ENCODE data around the gene SLC1A6. TPM values are rescaled to one million over a fixed set of nuclear protein-coding genes. Genes with fewer than 3 reads are reported as not detected.
"Not testable (repeated sequence)": the region's sequence is repeated elsewhere in the genome, so short reads cannot be mapped to it uniquely, and the experiment has no call there.

Gene SLC1A6
- polyA plus RNA-seq = under 1 TPM in 2 of 4 donors, not detected in 2; 0.06 TPM
- long read RNA-seq, donor 1 = 0 reads
- long read RNA-seq, donor 2 = 0 reads
- long read RNA-seq, donor 3 = 0 reads
- long read RNA-seq, donor 4 = 0 reads
- long read RNA-seq, donor 5 = 0 reads
- long read RNA-seq, donor 6 = 0 reads
- long read RNA-seq, donor 7 = 0 reads
- long read RNA-seq, donor 8, partial matches to known transcripts = 0 of 2 reads
- long read RNA-seq, donor 8, other reads (novel, unspliced or antisense) = 0 of 2 reads
- long read RNA-seq, donor 9 = 0 reads
- long read RNA-seq, donor 10 = 0 reads

GRCh38 chr19:14979476-14980255 is at the start of gene SLC1A6:
TSS of gene SLC1A6 (minus strand) at chr19:14979864. CDS start at chr19:14972910, 6,954 bp downstream.
- WGBS, 3 donors = 2 to 7% (median 4%) methylated on average over 41 to 84 of the region's 84 CpGs
- no peak for DNase-seq
- Histone ChIP-seq H3K36me3 (ENCODE audit: control insufficient read depth in 3 of 3, insufficient read depth in 2 of 3, low read depth in 1 of 3, low read length in 3 of 3) (no peaks in the 10 kb centered on the region), H3K4me1 (ENCODE audit: control insufficient read depth in 3 of 3, insufficient read depth in 2 of 3, low read depth in 1 of 3, low read length in 2 of 3) (no peaks in the 10 kb centered on the region), H3K27ac (ENCODE audit: low read depth in 1 of 3, low read length in 2 of 3) (no peak within 1 kb of the TSS), H3K27me3 (ENCODE audit: control insufficient read depth in 3 of 3, insufficient read depth in 3 of 3, low read length in 3 of 3) (peaks cover 7 to 32% (median 15%) of the 10 kb centered on the region in 3 donors), H3K4me3 (ENCODE audit: low read depth in 1 of 3, low read length in 3 of 3) (no peak within 1 kb of the TSS), H3K9me3 (ENCODE audit: control insufficient read depth in 2 of 2, insufficient read depth in 1 of 2, low read depth in 1 of 2, low read length in 1 of 2) (no peaks in the 10 kb centered on the region)
- FAIRE-seq = no peak

GRCh38 chr19:15028490-15028889 is 48.8 kb upstream of the SLC1A6 start:
- Histone ChIP-seq H3K27me3 (ENCODE audit: control insufficient read depth in 3 of 3, insufficient read depth in 3 of 3, low read length in 3 of 3) (no peaks in the 10 kb centered on the region), H3K36me3 (ENCODE audit: control insufficient read depth in 3 of 3, insufficient read depth in 2 of 3, low read depth in 1 of 3, low read length in 3 of 3) (no peaks in the 10 kb centered on the region), H3K4me3 (ENCODE audit: low read depth in 1 of 3, low read length in 3 of 3) (no peak overlapping the region), H3K27ac (ENCODE audit: low read depth in 1 of 3, low read length in 2 of 3) (no peak overlapping the region), H3K4me1 (ENCODE audit: control insufficient read depth in 3 of 3, insufficient read depth in 2 of 3, low read depth in 1 of 3, low read length in 2 of 3) (no peaks in the 10 kb centered on the region), H3K9me3 (ENCODE audit: control insufficient read depth in 2 of 2, insufficient read depth in 1 of 2, low read depth in 1 of 2, low read length in 1 of 2) (no peaks in the 10 kb centered on the region)
- FAIRE-seq = no peak
- WGBS, 3 donors = 67 to 70% (median 69%) methylated on average over 5 of the region's 5 CpGs
- DNase-seq = no peak

GRCh38 chr19:15025217-15025616 is 45.6 kb upstream of the SLC1A6 start:
- Histone ChIP-seq H3K4me3 (ENCODE audit: low read depth in 1 of 3, low read length in 3 of 3) (no peak overlapping the region), H3K36me3 (ENCODE audit: control insufficient read depth in 3 of 3, insufficient read depth in 2 of 3, low read depth in 1 of 3, low read length in 3 of 3) (no peaks in the 10 kb centered on the region), H3K27me3 (ENCODE audit: control insufficient read depth in 3 of 3, insufficient read depth in 3 of 3, low read length in 3 of 3) (peaks cover 0 to 3% (median 0%) of the 10 kb centered on the region in 3 donors), H3K4me1 (ENCODE audit: control insufficient read depth in 3 of 3, insufficient read depth in 2 of 3, low read depth in 1 of 3, low read length in 2 of 3) (no peaks in the 10 kb centered on the region), H3K9me3 (ENCODE audit: control insufficient read depth in 2 of 2, insufficient read depth in 1 of 2, low read depth in 1 of 2, low read length in 1 of 2) (no peaks in the 10 kb centered on the region), H3K27ac (ENCODE audit: low read depth in 1 of 3, low read length in 2 of 3) (no peak overlapping the region)
- FAIRE-seq (no peak), DNase-seq (no peak)
- WGBS, 3 donors = 32 to 38% (median 34%) methylated on average over 2 of the region's 2 CpGs

DNA sequence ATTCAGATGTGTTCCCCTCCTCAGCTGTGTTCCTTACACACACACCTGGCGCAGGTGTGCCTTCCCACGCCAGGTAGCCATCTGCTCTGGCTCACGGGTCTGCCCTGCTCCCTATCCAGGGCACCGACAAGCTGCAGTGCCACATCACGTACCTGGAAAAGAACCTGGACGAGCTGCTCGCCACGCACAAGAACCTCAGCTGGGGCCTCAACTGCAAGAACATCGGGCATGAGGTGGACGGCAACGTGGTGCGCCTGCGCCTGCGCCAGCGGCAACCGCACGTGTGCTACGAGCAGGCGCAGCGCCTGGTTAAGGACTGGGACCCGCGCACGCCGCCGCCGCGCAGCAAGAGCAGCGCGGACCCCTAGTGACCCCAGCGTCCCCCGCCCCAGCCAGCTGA is 43.1 kb upstream of the SLC1A6 start:
- H3K4me1 ChIP-seq (ENCODE audit: control insufficient read depth in 3 of 3, insufficient read depth in 2 of 3, low read depth in 1 of 3, low read length in 2 of 3) = no peaks in the 10 kb centered on the region
- WGBS, 3 donors = 22 to 33% (median 33%) methylated on average over 31 of the region's 31 CpGs
- no peak overlapping the region for H3K27ac ChIP-seq (ENCODE audit: low read depth in 1 of 3, low read length in 2 of 3)
- DNase-seq = no peak
- peaks cover 0 to 3% (median 0%) of the 10 kb centered on the region in 3 donors for H3K27me3 ChIP-seq (ENCODE audit: control insufficient read depth in 3 of 3, insufficient read depth in 3 of 3, low read length in 3 of 3)
- no peak overlapping the region for H3K4me3 ChIP-seq (ENCODE audit: low read depth in 1 of 3, low read length in 3 of 3)
- H3K36me3 ChIP-seq (ENCODE audit: control insufficient read depth in 3 of 3, insufficient read depth in 2 of 3, low read depth in 1 of 3, low read length in 3 of 3) = no peaks in the 10 kb centered on the region
- FAIRE-seq = no peak
- no peaks in the 10 kb centered on the region for H3K9me3 ChIP-seq (ENCODE audit: control insufficient read depth in 2 of 2, insufficient read depth in 1 of 2, low read depth in 1 of 2, low read length in 1 of 2)

- H3K27ac ChIP-seq (ENCODE audit: low read depth in 1 of 3, low read length in 2 of 3) = no peak overlapping the region
- WGBS, 3 donors = 76 to 81% (median 80%) methylated on average over 45 of the region's 45 CpGs
- no peak overlapping the region for H3K4me3 ChIP-seq (ENCODE audit: low read depth in 1 of 3, low read length in 3 of 3)
- H3K4me1 ChIP-seq (ENCODE audit: control insufficient read depth in 3 of 3, insufficient read depth in 2 of 3, low read depth in 1 of 3, low read length in 2 of 3) = no peaks in the 10 kb centered on the region
- H3K27me3 ChIP-seq (ENCODE audit: control insufficient read depth in 3 of 3, insufficient read depth in 3 of 3, low read length in 3 of 3) = peaks cover 0 to 3% (median 0%) of the 10 kb centered on the region in 3 donors
- no peak for FAIRE-seq
- H3K9me3 ChIP-seq (ENCODE audit: control insufficient read depth in 2 of 2, insufficient read depth in 1 of 2, low read depth in 1 of 2, low read length in 1 of 2) = no peaks in the 10 kb centered on the region
- DNase-seq = no peak
- no peaks in the 10 kb centered on the region for H3K36me3 ChIP-seq (ENCODE audit: control insufficient read depth in 3 of 3, insufficient read depth in 2 of 3, low read depth in 1 of 3, low read length in 3 of 3)
These were observed 41.8 kb upstream of the SLC1A6 start for GRCh38 chr19:15021286-15022007.

DNA sequence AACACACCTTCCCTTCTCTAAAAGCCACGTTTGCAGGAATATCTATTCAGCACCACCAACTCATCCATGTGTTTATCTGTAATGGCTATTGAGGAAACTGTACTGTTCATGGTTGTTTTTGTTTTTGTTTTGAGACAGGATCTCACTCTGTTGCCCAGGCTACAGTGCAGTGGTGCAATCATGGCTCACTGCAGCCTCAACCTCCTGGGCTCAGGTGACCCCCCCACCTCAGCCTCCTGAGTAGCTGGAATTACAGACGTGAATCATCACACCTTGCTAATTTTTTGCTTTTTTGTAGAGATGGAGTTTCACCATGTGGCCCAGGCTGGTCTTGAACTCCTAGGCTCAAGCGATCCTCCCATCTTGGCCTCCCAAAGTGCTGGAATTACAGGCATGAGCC is 39.2 kb upstream of the SLC1A6 start:
- not testable (repeated sequence) for H3K36me3 ChIP-seq (ENCODE audit: control insufficient read depth in 3 of 3, insufficient read depth in 2 of 3, low read depth in 1 of 3, low read length in 3 of 3); DNase-seq; H3K4me3 ChIP-seq (ENCODE audit: low read depth in 1 of 3, low read length in 3 of 3); H3K9me3 ChIP-seq (ENCODE audit: control insufficient read depth in 2 of 2, insufficient read depth in 1 of 2, low read depth in 1 of 2, low read length in 1 of 2); H3K4me1 ChIP-seq (ENCODE audit: control insufficient read depth in 3 of 3, insufficient read depth in 2 of 3, low read depth in 1 of 3, low read length in 2 of 3); H3K27ac ChIP-seq (ENCODE audit: low read depth in 1 of 3, low read length in 2 of 3); H3K27me3 ChIP-seq (ENCODE audit: control insufficient read depth in 3 of 3, insufficient read depth in 3 of 3, low read length in 3 of 3); FAIRE-seq
- WGBS, 3 donors = 40 to 54% (median 53%) methylated on average over 3 of the region's 3 CpGs

DNA sequence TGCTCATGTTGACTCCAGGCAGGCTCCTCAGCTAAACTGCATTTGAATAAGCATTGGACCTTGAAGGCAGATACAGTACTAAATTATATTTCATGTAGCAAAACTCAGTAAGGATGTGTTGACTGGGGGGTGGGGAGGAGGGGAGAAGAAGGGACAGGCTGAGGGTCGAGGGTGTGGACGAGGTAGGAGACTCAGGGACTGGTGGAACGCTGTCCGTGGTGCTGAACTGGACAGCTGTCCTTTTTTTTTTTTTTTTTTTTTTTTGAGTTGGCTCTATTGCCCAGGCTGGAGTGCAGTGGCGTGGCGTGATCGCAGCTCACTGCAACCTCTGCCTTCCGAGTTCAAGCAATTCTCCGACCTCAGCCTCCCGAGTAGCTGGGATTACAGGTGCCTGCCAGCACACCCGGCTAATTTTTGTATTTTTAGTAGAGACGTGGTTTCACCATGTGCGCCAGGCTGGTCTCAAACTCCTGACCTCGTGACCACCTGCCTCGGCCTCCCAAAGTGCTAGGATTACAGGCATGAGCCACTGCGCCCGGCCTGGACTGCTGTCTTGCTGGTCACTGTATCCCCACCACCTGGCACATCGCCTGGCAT is 36.4 kb upstream of the SLC1A6 start:
- DNase-seq (peak in 1 of 2 donors; percentile 12), FAIRE-seq (no peak)
- Histone ChIP-seq H3K4me3 (ENCODE audit: low read depth in 1 of 3, low read length in 3 of 3) (no peak overlapping the region), H3K27ac (ENCODE audit: low read depth in 1 of 3, low read length in 2 of 3) (no peak overlapping the region), H3K9me3 (ENCODE audit: control insufficient read depth in 2 of 2, insufficient read depth in 1 of 2, low read depth in 1 of 2, low read length in 1 of 2) (no peaks in the 10 kb centered on the region), H3K4me1 (ENCODE audit: control insufficient read depth in 3 of 3, insufficient read depth in 2 of 3, low read depth in 1 of 3, low read length in 2 of 3) (no peaks in the 10 kb centered on the region), H3K27me3 (ENCODE audit: control insufficient read depth in 3 of 3, insufficient read depth in 3 of 3, low read length in 3 of 3) (peaks cover 0 to 7% (median 5%) of the 10 kb centered on the region in 3 donors), H3K36me3 (ENCODE audit: control insufficient read depth in 3 of 3, insufficient read depth in 2 of 3, low read depth in 1 of 3, low read length in 3 of 3) (no peaks in the 10 kb centered on the region)
- 38 to 46% (median 42%) methylated on average over 16 to 18 of the region's 18 CpGs for WGBS, 3 donors

- H3K4me3 ChIP-seq (ENCODE audit: low read depth in 1 of 3, low read length in 3 of 3) = no peak overlapping the region
- no peaks in the 10 kb centered on the region for H3K9me3 ChIP-seq (ENCODE audit: control insufficient read depth in 2 of 2, insufficient read depth in 1 of 2, low read depth in 1 of 2, low read length in 1 of 2)
- H3K4me1 ChIP-seq (ENCODE audit: control insufficient read depth in 3 of 3, insufficient read depth in 2 of 3, low read depth in 1 of 3, low read length in 2 of 3) = no peaks in the 10 kb centered on the region
- DNase-seq (no peak), FAIRE-seq (no peak)
- peaks cover 0 to 14% (median 10%) of the 10 kb centered on the region in 3 donors for H3K27me3 ChIP-seq (ENCODE audit: control insufficient read depth in 3 of 3, insufficient read depth in 3 of 3, low read length in 3 of 3)
- no peak overlapping the region for H3K27ac ChIP-seq (ENCODE audit: low read depth in 1 of 3, low read length in 2 of 3)
- 14 to 21% (median 17%) methylated on average over 11 of the region's 11 CpGs for WGBS, 3 donors
- no peaks in the 10 kb centered on the region for H3K36me3 ChIP-seq (ENCODE audit: control insufficient read depth in 3 of 3, insufficient read depth in 2 of 3, low read depth in 1 of 3, low read length in 3 of 3)
These were observed 34.9 kb upstream of the SLC1A6 start for GRCh38 chr19:15014579-15014978.

Data from small intestine (tissue), 16 donors.